ENCODE data around the gene FHL5. TPM values are rescaled to one million over a fixed set of nuclear protein-coding genes. Genes with fewer than 3 reads are reported as not detected.

FHL5 gene
- total RNA-seq, 1 donor from 2014 or later = not detected

DNA sequence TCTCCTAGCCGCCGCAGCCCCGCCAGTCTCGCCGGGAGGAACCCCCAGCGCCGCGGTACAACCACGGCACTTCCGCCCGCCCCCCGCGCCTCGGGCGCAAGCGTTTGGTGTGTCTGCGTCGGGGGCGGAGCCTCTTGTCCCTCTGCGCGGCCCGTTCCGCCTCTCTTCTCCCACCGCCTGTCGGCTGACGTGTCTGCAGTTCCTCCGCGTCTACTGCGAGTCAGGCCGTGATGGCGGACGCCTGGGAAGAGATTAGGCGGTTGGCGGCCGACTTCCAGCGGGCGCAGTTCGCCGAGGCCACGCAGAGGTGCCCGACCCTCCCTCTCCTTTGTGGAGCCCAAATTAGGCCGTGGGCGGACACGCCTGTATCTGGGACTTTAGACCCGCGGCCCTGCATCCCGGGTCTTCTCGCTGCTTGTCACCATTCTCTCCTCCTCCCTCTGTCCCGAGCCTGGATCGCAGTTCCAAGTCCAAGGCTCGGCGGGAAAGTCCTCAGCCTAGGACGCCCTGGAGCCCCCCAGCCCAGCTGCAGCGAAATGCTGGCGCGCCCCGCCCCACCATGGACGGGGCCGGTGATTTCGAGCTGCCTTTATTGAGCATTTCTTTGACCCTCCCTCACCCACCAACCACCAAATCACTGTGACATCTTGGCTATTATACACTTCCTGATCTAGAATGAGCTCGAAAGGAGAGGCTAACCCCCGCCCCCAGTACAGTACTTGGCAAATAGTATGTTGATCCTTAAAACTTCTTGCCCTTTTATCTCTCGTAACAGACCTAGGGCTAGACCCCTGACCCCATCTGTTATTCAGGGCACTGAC lies 41.1 kb upstream of the FHL5 start, which contains the start of gene UFL1:
Gene UFL1, plus strand, starts transcription at position 163 of the 821 bp plus-strand sequence. Its CDS starts 68 bp downstream, at position 231.
- Histone ChIP-seq H3K9ac (peak within 1 kb of the TSS; percentile 91), H3K4me3 (peak within 1 kb of the TSS; percentile 95), H3K9me3 (ENCODE audit: low read depth) (no peaks in the 10 kb centered on the region), H3F3A (ENCODE audit: low read depth) (peaks cover 6% of the 10 kb centered on the region), H3K27ac (peak within 1 kb of the TSS; percentile 82), H3K79me2 (ENCODE audit: low read depth) (peaks cover 35% of the 10 kb centered on the region), H2AFZ (replicated peaks) (peak within 1 kb of the TSS; percentile 91), H3K27me3 (no peaks in the 10 kb centered on the region), H4K20me1 (ENCODE audit: low read depth) (no peaks in the 10 kb centered on the region), H3K4me1 (peaks cover 8% of the 10 kb centered on the region), H3K4me2 (peak within 1 kb of the TSS; percentile 82), H3K36me3 (peaks cover 15% of the 10 kb centered on the region)
- Mint-ChIP-seq H3K4me1 (peaks cover 29% of the 10 kb centered on the region), H3K27me3 (ENCODE audit: insufficient read depth, low read depth) (no peaks in the 10 kb centered on the region), H3K4me3 (peak within 1 kb of the TSS; percentile 99), H3K36me3 (peaks cover 5% of the 10 kb centered on the region), H3K9me3 (no peaks in the 10 kb centered on the region), H3K27ac (peak within 1 kb of the TSS; percentile 99)
- TF ChIP-seq, protein P1, sequence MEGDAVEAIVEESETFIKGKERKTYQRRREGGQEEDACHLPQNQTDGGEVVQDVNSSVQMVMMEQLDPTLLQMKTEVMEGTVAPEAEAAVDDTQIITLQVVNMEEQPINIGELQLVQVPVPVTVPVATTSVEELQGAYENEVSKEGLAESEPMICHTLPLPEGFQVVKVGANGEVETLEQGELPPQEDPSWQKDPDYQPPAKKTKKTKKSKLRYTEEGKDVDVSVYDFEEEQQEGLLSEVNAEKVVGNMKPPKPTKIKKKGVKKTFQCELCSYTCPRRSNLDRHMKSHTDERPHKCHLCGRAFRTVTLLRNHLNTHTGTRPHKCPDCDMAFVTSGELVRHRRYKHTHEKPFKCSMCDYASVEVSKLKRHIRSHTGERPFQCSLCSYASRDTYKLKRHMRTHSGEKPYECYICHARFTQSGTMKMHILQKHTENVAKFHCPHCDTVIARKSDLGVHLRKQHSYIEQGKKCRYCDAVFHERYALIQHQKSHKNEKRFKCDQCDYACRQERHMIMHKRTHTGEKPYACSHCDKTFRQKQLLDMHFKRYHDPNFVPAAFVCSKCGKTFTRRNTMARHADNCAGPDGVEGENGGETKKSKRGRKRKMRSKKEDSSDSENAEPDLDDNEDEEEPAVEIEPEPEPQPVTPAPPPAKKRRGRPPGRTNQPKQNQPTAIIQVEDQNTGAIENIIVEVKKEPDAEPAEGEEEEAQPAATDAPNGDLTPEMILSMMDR (IDR thresholded peaks at IDR 0.05) = peak; percentile 23
- no peak for TF ChIP-seq EZH2 (IDR thresholded peaks at IDR 0.05)
- TF ChIP-seq EZH2phosphoT487 (IDR thresholded peaks at IDR 0.05) = no peak
- peak; percentile 97 for DNase-seq (ENCODE audit: low spot score)

DNA sequence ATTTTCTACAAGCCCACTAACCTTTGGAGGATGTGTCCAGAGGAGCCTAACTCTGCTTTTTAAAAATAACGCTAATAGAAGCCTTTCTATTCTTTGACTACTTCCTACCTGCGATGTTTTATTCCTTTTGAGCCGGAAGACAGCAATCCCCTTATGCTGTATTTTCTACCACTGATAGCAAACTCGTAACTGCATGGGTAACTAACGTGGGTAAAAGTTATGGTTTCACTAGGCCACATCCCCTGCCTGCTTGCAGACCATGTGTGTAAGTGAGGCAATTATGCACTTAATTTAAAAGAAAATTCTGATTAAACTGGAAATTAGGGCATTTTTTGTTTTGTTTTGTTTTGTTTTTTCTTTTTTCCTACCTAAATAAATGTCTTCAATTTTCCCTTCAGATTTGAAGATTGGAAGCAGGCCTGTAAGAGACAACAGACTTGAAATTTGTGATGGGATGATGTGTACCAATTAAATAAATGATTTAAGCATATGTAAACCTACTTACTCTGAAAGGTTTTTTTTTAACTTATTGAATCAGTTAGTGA lies 40.4 kb upstream of the FHL5 start:
- TF ChIP-seq, protein P1 (IDR thresholded peaks at IDR 0.05) = no peak
- TF ChIP-seq EZH2phosphoT487 (IDR thresholded peaks at IDR 0.05) (no peak), EZH2 (IDR thresholded peaks at IDR 0.05) (no peak)
- no peak for DNase-seq (ENCODE audit: low spot score)
- peak overlapping the region; percentile 91 for H2AFZ ChIP-seq (replicated peaks)

DNA sequence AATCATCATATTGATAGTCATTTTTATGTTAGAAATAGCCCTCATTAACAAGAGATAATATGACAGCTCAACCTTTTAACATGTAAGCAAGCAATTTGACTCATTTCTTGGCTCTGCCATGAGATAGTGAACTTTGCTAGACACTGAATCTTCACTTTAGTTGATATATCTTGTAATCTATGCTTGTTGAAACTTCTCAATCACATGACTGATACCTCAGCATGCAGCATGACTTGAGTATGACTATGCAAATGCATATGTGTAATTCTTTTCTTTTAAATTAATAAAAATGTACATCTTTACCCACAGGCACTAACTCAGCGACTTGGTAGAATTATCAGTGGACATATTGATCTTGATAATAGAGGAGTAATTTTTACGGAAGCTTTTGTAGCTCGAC lies 34.7 kb upstream of the FHL5 start:
- H3K4me2 ChIP-seq = no peak overlapping the region
- H3K27me3 Mint-ChIP-seq (ENCODE audit: insufficient read depth, low read depth) = no peaks in the 10 kb centered on the region

More for the DNA sequence above, 40.4 kb upstream of the FHL5 start:
- peak overlapping the region; percentile 91 for H3K9ac ChIP-seq
- Mint-ChIP-seq H3K9me3 (no peaks in the 10 kb centered on the region), H3K4me3 (peak overlapping the region; percentile 99), H3K27ac (peak overlapping the region; percentile 99), H3K27me3 (ENCODE audit: insufficient read depth, low read depth) (no peaks in the 10 kb centered on the region), H3K4me1 (peaks cover 29% of the 10 kb centered on the region), H3K36me3 (peaks cover 5% of the 10 kb centered on the region)
- peaks cover 35% of the 10 kb centered on the region for H3K79me2 ChIP-seq (ENCODE audit: low read depth)
- H3K27me3 ChIP-seq = no peaks in the 10 kb centered on the region
- H3K9me3 ChIP-seq (ENCODE audit: low read depth) = no peaks in the 10 kb centered on the region
- peak overlapping the region; percentile 82 for H3K27ac ChIP-seq
- peaks cover 21% of the 10 kb centered on the region for H3K36me3 ChIP-seq
- peak overlapping the region; percentile 82 for H3K4me2 ChIP-seq
- H3K4me1 ChIP-seq = peaks cover 8% of the 10 kb centered on the region
- no peaks in the 10 kb centered on the region for H4K20me1 ChIP-seq (ENCODE audit: low read depth)
- peak overlapping the region; percentile 95 for H3K4me3 ChIP-seq
- H3F3A ChIP-seq (ENCODE audit: low read depth) = peaks cover 6% of the 10 kb centered on the region

More for the DNA sequence above, 34.7 kb upstream of the FHL5 start:
- peaks cover 6% of the 10 kb centered on the region for H3K4me1 ChIP-seq
- H3K9me3 ChIP-seq (ENCODE audit: low read depth) = no peaks in the 10 kb centered on the region
- H3K27ac ChIP-seq = no peak overlapping the region
- peaks cover 6% of the 10 kb centered on the region for H3K79me2 ChIP-seq (ENCODE audit: low read depth)
- H4K20me1 ChIP-seq (ENCODE audit: low read depth) = no peaks in the 10 kb centered on the region
- H3K27me3 ChIP-seq = no peaks in the 10 kb centered on the region
- H3K36me3 ChIP-seq = peaks cover 59% of the 10 kb centered on the region
- no peaks in the 10 kb centered on the region for H3F3A ChIP-seq (ENCODE audit: low read depth)
- H3K4me3 ChIP-seq = no peak overlapping the region
- DNase-seq (ENCODE audit: low spot score) = no peak
- Mint-ChIP-seq H3K4me1 (peaks cover 4% of the 10 kb centered on the region), H3K4me3 (no peak overlapping the region), H3K9me3 (peaks cover 6% of the 10 kb centered on the region), H3K36me3 (peaks cover 45% of the 10 kb centered on the region), H3K27ac (no peak overlapping the region)
- H3K9ac ChIP-seq = no peak overlapping the region
- TF ChIP-seq, protein P1 (IDR thresholded peaks at IDR 0.05) = no peak
- no peak for TF ChIP-seq EZH2 (IDR thresholded peaks at IDR 0.05)
- no peak for TF ChIP-seq EZH2phosphoT487 (IDR thresholded peaks at IDR 0.05)
- no peak overlapping the region for H2AFZ ChIP-seq (replicated peaks)
